Endothelial cell of hepatic sinusoid (primary cell): ENCODE data around the gene ZMYM4.
"Not testable (repeated sequence)": the region's sequence is repeated elsewhere in the genome, so short reads cannot be mapped to it uniquely, and the experiment has no call there.

Source experiments
- in situ Hi-C: cut with HindIII; loops from 2 replicates; pipeline ENCODE4 v1.10.0; 2017; ENCODE audit warnings: low sequenced_read_pairs

The ZMYM4 gene

GRCh38 chr1:35268282-35269200 lies at the start of gene ZMYM4:
Gene ZMYM4 (plus strand): TSS chr1:35268709. CDS start chr1:35269047, 338 bp downstream.
- in situ Hi-C loops: loop anchor here (5.0 kb wide), 1 partner anchor 86 kb away; no protein-coding TSS in a partner anchor

- in situ Hi-C loops: no loop called here
Measured at GRCh38 chr1:35220976-35221375, 47.5 kb upstream of the ZMYM4 start.

- in situ Hi-C loops: no loop called here
Measured at GRCh38 chr1:35222322-35223083, 46.0 kb upstream of the ZMYM4 start.

GRCh38 chr1:35223084-35223630 lies 45.4 kb upstream of the ZMYM4 start:
- in situ Hi-C loops: no loop called here

- in situ Hi-C loops: no loop called here
Measured at GRCh38 chr1:35226546-35226945, 42.0 kb upstream of the ZMYM4 start.

GRCh38 chr1:35229587-35230360 lies 38.7 kb upstream of the ZMYM4 start:
- in situ Hi-C loops: no loop called here

GRCh38 chr1:35231287-35231686 lies 37.2 kb upstream of the ZMYM4 start:
- in situ Hi-C loops: no loop called here

GRCh38 chr1:35236772-35237171 lies 31.7 kb upstream of the ZMYM4 start:
- in situ Hi-C loops: not testable (repeated sequence)

GRCh38 chr1:35243691-35244090 lies 24.8 kb upstream of the ZMYM4 start:
- in situ Hi-C loops: no loop called here

- in situ Hi-C loops: no loop called here
Measured at GRCh38 chr1:35247256-35247655, 21.3 kb upstream of the ZMYM4 start.

GRCh38 chr1:35253941-35254340 lies 14.6 kb upstream of the ZMYM4 start:
- in situ Hi-C loops: no loop called here

- in situ Hi-C loops: no loop called here
Measured at GRCh38 chr1:35255276-35255675, 13.2 kb upstream of the ZMYM4 start.

GRCh38 chr1:35259561-35259960 lies 8.9 kb upstream of the ZMYM4 start:
- in situ Hi-C loops: no loop called here

- in situ Hi-C loops: no loop called here
Measured at GRCh38 chr1:35261412-35262120, 6.9 kb upstream of the ZMYM4 start.

GRCh38 chr1:35264035-35264434 lies 4.5 kb upstream of the ZMYM4 start:
- in situ Hi-C loops: no loop called here

GRCh38 chr1:35264871-35265270 lies 3.6 kb upstream of the ZMYM4 start:
- in situ Hi-C loops: loop anchor here (5.0 kb wide), 1 partner anchor 83 kb away; no protein-coding TSS in a partner anchor

GRCh38 chr1:35266306-35266705 lies 2.2 kb upstream of the ZMYM4 start:
- in situ Hi-C loops: loop anchor here (5.0 kb wide), 1 partner anchor 84 kb away; no protein-coding TSS in a partner anchor

GRCh38 chr1:35269201-35269988 lies 886 bp downstream of the ZMYM4 start:
- in situ Hi-C loops: loop anchor here (5.0 kb wide), 1 partner anchor 87 kb away; no protein-coding TSS in a partner anchor

GRCh38 chr1:35269989-35270289 lies 1.4 kb downstream of the ZMYM4 start:
- in situ Hi-C loops: loop anchor here (5.0 kb wide), 1 partner anchor 88 kb away; no protein-coding TSS in a partner anchor
